ENCODE results near the gene PIGA.
"Not testable (repeated sequence)": the region's sequence is repeated elsewhere in the genome, so short reads cannot be mapped to it uniquely, and the experiment has no call there.

Gene PIGA

GRCh38 chrX:15321447-15321846 lies 13.9 kb downstream of the PIGA start:
- Histone ChIP-seq H3K4me3 (ENCODE audit: low read depth, low read length) (no peak overlapping the region), H3K79me2 (ENCODE audit: control insufficient read depth, insufficient read depth, low read length, unreplicated experiment) (no peaks in the 10 kb centered on the region), H3K4me1 (ENCODE audit: control insufficient read depth, insufficient read depth, low read length, unreplicated experiment) (no peaks in the 10 kb centered on the region), H2AFZ (ENCODE audit: low read length, unreplicated experiment) (no peak overlapping the region), H3K27ac (ENCODE audit: low read depth, low read length) (no peak overlapping the region), H3K27me3 (ENCODE audit: insufficient read depth, low read length) (no peaks in the 10 kb centered on the region), H3K36me3 (ENCODE audit: insufficient read depth, low read length) (peaks cover 33% of the 10 kb centered on the region)

GRCh38 chrX:15320297-15320696 lies 15.0 kb downstream of the PIGA start:
- Histone ChIP-seq H3K4me3 (ENCODE audit: low read depth, low read length) (no peak overlapping the region), H3K79me2 (ENCODE audit: control insufficient read depth, insufficient read depth, low read length, unreplicated experiment) (no peaks in the 10 kb centered on the region), H3K27ac (ENCODE audit: low read depth, low read length) (no peak overlapping the region), H3K36me3 (ENCODE audit: insufficient read depth, low read length) (peaks cover 30% of the 10 kb centered on the region), H2AFZ (ENCODE audit: low read length, unreplicated experiment) (no peak overlapping the region), H3K4me1 (ENCODE audit: control insufficient read depth, insufficient read depth, low read length, unreplicated experiment) (no peaks in the 10 kb centered on the region), H3K27me3 (ENCODE audit: insufficient read depth, low read length) (no peaks in the 10 kb centered on the region)

GRCh38 chrX:15319075-15319474 lies 16.2 kb downstream of the PIGA start:
- Histone ChIP-seq H2AFZ (ENCODE audit: low read length, unreplicated experiment) (no peak overlapping the region), H3K4me3 (ENCODE audit: low read depth, low read length) (no peak overlapping the region), H3K27me3 (ENCODE audit: insufficient read depth, low read length) (no peaks in the 10 kb centered on the region)

GRCh38 chrX:15315509-15315908 lies 19.8 kb downstream of the PIGA start, which contains the start of gene ASB11:
TSS of gene ASB11 (minus strand) at chrX:15315640. CDS start at chrX:15315605, 35 bp downstream.
- no peak within 1 kb of the TSS for H3K27ac ChIP-seq (ENCODE audit: low read depth, low read length)
- H2AFZ ChIP-seq (ENCODE audit: low read length, unreplicated experiment), result peak within 1 kb of the TSS; percentile 14
- H3K4me1 ChIP-seq (ENCODE audit: control insufficient read depth, insufficient read depth, low read length, unreplicated experiment), result no peaks in the 10 kb centered on the region
- no peaks in the 10 kb centered on the region for H3K27me3 ChIP-seq (ENCODE audit: insufficient read depth, low read length)
- no peaks in the 10 kb centered on the region for H3K36me3 ChIP-seq (ENCODE audit: insufficient read depth, low read length)
- no peaks in the 10 kb centered on the region for H3K79me2 ChIP-seq (ENCODE audit: control insufficient read depth, insufficient read depth, low read length, unreplicated experiment)
- H3K4me3 ChIP-seq (ENCODE audit: low read depth, low read length), result no peak within 1 kb of the TSS

More at GRCh38 chrX:15319075-15319474, 16.2 kb downstream of the PIGA start:
- Histone ChIP-seq H3K4me1 (ENCODE audit: control insufficient read depth, insufficient read depth, low read length, unreplicated experiment) (no peaks in the 10 kb centered on the region), H3K36me3 (ENCODE audit: insufficient read depth, low read length) (peaks cover 22% of the 10 kb centered on the region), H3K27ac (ENCODE audit: low read depth, low read length) (no peak overlapping the region), H3K79me2 (ENCODE audit: control insufficient read depth, insufficient read depth, low read length, unreplicated experiment) (no peaks in the 10 kb centered on the region)

- H3K4me3 ChIP-seq (ENCODE audit: low read depth, low read length), result no peak overlapping the region
- H3K27me3 ChIP-seq (ENCODE audit: insufficient read depth, low read length), result no peaks in the 10 kb centered on the region
- no peaks in the 10 kb centered on the region for H3K79me2 ChIP-seq (ENCODE audit: control insufficient read depth, insufficient read depth, low read length, unreplicated experiment)
Observed at GRCh38 chrX:15314472-15314871, 20.9 kb downstream of the PIGA start.

GRCh38 chrX:15311119-15311518 lies 24.2 kb downstream of the PIGA start:
- peaks cover 2% of the 10 kb centered on the region for H3K4me1 ChIP-seq (ENCODE audit: control insufficient read depth, insufficient read depth, low read length, unreplicated experiment)
- no peak overlapping the region for H3K4me3 ChIP-seq (ENCODE audit: low read depth, low read length)
- H2AFZ ChIP-seq (ENCODE audit: low read length, unreplicated experiment), result no peak overlapping the region
- no peak overlapping the region for H3K27ac ChIP-seq (ENCODE audit: low read depth, low read length)
- no peaks in the 10 kb centered on the region for H3K79me2 ChIP-seq (ENCODE audit: control insufficient read depth, insufficient read depth, low read length, unreplicated experiment)
- no peaks in the 10 kb centered on the region for H3K27me3 ChIP-seq (ENCODE audit: insufficient read depth, low read length)
- H3K36me3 ChIP-seq (ENCODE audit: insufficient read depth, low read length), result no peaks in the 10 kb centered on the region

More at GRCh38 chrX:15314472-15314871, 20.9 kb downstream of the PIGA start:
- Histone ChIP-seq H3K4me1 (ENCODE audit: control insufficient read depth, insufficient read depth, low read length, unreplicated experiment) (peaks cover 2% of the 10 kb centered on the region), H3K36me3 (ENCODE audit: insufficient read depth, low read length) (no peaks in the 10 kb centered on the region), H3K27ac (ENCODE audit: low read depth, low read length) (no peak overlapping the region), H2AFZ (ENCODE audit: low read length, unreplicated experiment) (peak overlapping the region; percentile 14)

- H3K4me3 ChIP-seq (ENCODE audit: low read depth, low read length), result no peak overlapping the region
- no peak overlapping the region for H3K27ac ChIP-seq (ENCODE audit: low read depth, low read length)
- no peaks in the 10 kb centered on the region for H3K27me3 ChIP-seq (ENCODE audit: insufficient read depth, low read length)
- H3K4me1 ChIP-seq (ENCODE audit: control insufficient read depth, insufficient read depth, low read length, unreplicated experiment), result peaks cover 2% of the 10 kb centered on the region
- H3K36me3 ChIP-seq (ENCODE audit: insufficient read depth, low read length), result no peaks in the 10 kb centered on the region
- no peak overlapping the region for H2AFZ ChIP-seq (ENCODE audit: low read length, unreplicated experiment)
- no peaks in the 10 kb centered on the region for H3K79me2 ChIP-seq (ENCODE audit: control insufficient read depth, insufficient read depth, low read length, unreplicated experiment)
Observed at GRCh38 chrX:15310117-15310516, 25.2 kb downstream of the PIGA start.

- not testable (repeated sequence) for H3K36me3 ChIP-seq (ENCODE audit: insufficient read depth, low read length); H3K27me3 ChIP-seq (ENCODE audit: insufficient read depth, low read length); H3K27ac ChIP-seq (ENCODE audit: low read depth, low read length); H3K4me3 ChIP-seq (ENCODE audit: low read depth, low read length); H3K79me2 ChIP-seq (ENCODE audit: control insufficient read depth, insufficient read depth, low read length, unreplicated experiment); H3K4me1 ChIP-seq (ENCODE audit: control insufficient read depth, insufficient read depth, low read length, unreplicated experiment); H2AFZ ChIP-seq (ENCODE audit: low read length, unreplicated experiment)
Observed at GRCh38 chrX:15305899-15306298, 29.4 kb downstream of the PIGA start.

GRCh38 chrX:15301924-15302323 lies 33.4 kb downstream of the PIGA start:
- no peaks in the 10 kb centered on the region for H3K36me3 ChIP-seq (ENCODE audit: insufficient read depth, low read length)
- H3K4me3 ChIP-seq (ENCODE audit: low read depth, low read length), result no peak overlapping the region
- H3K79me2 ChIP-seq (ENCODE audit: control insufficient read depth, insufficient read depth, low read length, unreplicated experiment), result no peaks in the 10 kb centered on the region
- H3K27ac ChIP-seq (ENCODE audit: low read depth, low read length), result no peak overlapping the region
- no peak overlapping the region for H2AFZ ChIP-seq (ENCODE audit: low read length, unreplicated experiment)
- no peaks in the 10 kb centered on the region for H3K4me1 ChIP-seq (ENCODE audit: control insufficient read depth, insufficient read depth, low read length, unreplicated experiment)
- H3K27me3 ChIP-seq (ENCODE audit: insufficient read depth, low read length), result no peaks in the 10 kb centered on the region

- H3K4me1 ChIP-seq (ENCODE audit: control insufficient read depth, insufficient read depth, low read length, unreplicated experiment), result no peaks in the 10 kb centered on the region
- no peak overlapping the region for H3K27ac ChIP-seq (ENCODE audit: low read depth, low read length)
- no peak overlapping the region for H3K4me3 ChIP-seq (ENCODE audit: low read depth, low read length)
- H3K79me2 ChIP-seq (ENCODE audit: control insufficient read depth, insufficient read depth, low read length, unreplicated experiment), result no peaks in the 10 kb centered on the region
- H3K36me3 ChIP-seq (ENCODE audit: insufficient read depth, low read length), result no peaks in the 10 kb centered on the region
- H2AFZ ChIP-seq (ENCODE audit: low read length, unreplicated experiment), result no peak overlapping the region
- H3K27me3 ChIP-seq (ENCODE audit: insufficient read depth, low read length), result no peaks in the 10 kb centered on the region
Observed at GRCh38 chrX:15299941-15300851, 35.1 kb downstream of the PIGA start.

- Histone ChIP-seq H3K79me2 (ENCODE audit: control insufficient read depth, insufficient read depth, low read length, unreplicated experiment) (no peaks in the 10 kb centered on the region), H3K27ac (ENCODE audit: low read depth, low read length) (no peak overlapping the region), H3K36me3 (ENCODE audit: insufficient read depth, low read length) (no peaks in the 10 kb centered on the region), H3K4me3 (ENCODE audit: low read depth, low read length) (no peak overlapping the region), H2AFZ (ENCODE audit: low read length, unreplicated experiment) (no peak overlapping the region), H3K27me3 (ENCODE audit: insufficient read depth, low read length) (no peaks in the 10 kb centered on the region), H3K4me1 (ENCODE audit: control insufficient read depth, insufficient read depth, low read length, unreplicated experiment) (no peaks in the 10 kb centered on the region)
Observed at GRCh38 chrX:15298780-15299179, 36.5 kb downstream of the PIGA start.
